ENCODE results near the gene TREML4.

The TREML4 gene

DNA sequence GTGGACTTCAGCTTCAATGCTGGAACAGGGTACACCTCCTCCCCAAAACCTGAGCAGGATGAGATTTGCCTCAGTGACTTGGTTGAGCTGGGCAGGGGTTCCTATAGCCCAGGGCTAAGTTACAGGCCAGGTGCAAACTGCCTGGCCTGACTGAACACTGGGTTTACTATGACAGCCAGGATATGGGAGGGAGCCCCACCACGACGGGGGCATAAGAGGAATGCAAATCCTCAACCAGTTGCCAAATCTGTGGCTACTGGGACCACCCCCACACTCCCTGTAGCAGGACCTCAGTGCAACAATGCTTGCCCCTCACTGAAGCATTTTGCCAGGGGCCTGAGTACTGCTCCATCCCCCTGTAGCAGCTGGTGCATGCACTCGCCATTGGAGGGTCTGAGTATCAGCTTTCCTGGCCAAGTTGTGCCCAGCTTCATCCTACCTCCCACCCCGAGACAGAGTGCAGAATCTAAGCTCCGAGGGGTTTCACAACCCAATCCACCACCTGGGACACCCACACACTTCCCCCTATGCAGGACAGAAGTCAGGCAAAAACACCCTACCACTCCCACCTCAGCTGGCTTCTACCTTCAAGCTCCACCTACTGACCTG, 27.6 kb downstream of the TREML4 start:
- no peak for DNase-seq

DNA sequence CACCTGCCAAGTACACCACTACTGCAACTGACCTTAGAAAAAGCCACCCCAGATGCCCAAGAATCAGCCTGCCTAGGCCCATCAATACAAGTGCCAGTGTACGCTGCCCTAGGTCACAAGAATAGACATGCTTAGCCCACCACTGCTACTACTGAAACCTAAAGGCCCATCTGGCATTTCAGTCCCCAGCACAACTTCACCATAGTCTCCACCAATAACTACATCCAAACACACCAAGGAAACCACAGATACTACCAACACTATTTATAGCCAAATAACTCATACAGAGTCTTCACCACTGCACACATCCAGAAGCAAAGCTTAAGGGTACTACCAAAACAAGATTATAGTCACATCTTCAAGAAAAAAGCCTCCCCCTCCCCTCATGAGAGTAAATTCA, 28.2 kb downstream of the TREML4 start:
- no peak for DNase-seq

GRCh38 chr6:41257369-41258195, 29.4 kb downstream of the TREML4 start:
- peak; percentile 63 for DNase-seq

- DNase-seq: peak; percentile 45
Observed at GRCh38 chr6:41258196-41258493, 30.0 kb downstream of the TREML4 start.

GRCh38 chr6:41262401-41262800, 34.3 kb downstream of the TREML4 start:
- DNase-seq: no peak

DNA sequence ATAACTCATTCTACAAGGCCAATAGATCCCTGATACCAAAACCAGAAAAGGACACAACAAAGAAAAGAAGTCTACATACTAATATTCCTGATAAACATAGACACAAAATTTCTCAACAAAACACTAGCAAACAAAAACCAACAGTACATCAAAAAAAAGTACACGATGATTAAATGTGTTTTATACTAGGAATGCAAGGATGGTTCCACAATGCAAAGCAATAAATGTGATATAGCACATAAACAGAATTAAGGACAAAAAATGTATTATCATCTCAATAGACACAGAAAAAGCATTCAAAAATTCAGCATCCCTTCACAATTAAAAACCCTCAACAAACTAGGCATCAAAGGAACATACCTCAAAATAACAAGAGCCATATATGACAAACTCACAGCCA, 35.1 kb downstream of the TREML4 start:
- DNase-seq: no peak

- DNase-seq: no peak
Observed at GRCh38 chr6:41266541-41266940, 38.4 kb downstream of the TREML4 start.

- no peak for DNase-seq
Observed at GRCh38 chr6:41268478-41268877, 40.3 kb downstream of the TREML4 start.

DNA sequence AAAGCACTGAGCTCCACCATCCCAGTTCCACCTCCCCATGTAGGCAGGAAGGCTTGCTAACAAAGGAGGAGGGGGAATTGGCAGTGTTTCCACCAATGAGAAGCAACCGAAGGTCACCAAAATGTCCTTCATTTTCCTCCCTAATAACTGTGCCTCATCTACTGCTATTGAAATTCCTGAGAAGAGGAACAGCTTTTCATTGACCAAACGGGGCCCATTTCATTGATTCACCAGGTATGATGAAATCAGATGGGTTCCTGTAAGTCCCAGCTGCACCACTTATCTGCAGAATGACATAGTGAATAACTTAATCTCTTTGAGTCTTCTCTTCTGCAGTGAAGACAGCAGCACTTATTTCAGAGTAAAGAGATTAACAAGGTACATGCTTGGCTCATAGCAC, 41.0 kb downstream of the TREML4 start:
- DNase-seq: no peak

GRCh38 chr6:41269716-41270115, 41.6 kb downstream of the TREML4 start:
- DNase-seq: no peak

GRCh38 chr6:41271901-41272395, 43.8 kb downstream of the TREML4 start:
- no peak for DNase-seq

DNA sequence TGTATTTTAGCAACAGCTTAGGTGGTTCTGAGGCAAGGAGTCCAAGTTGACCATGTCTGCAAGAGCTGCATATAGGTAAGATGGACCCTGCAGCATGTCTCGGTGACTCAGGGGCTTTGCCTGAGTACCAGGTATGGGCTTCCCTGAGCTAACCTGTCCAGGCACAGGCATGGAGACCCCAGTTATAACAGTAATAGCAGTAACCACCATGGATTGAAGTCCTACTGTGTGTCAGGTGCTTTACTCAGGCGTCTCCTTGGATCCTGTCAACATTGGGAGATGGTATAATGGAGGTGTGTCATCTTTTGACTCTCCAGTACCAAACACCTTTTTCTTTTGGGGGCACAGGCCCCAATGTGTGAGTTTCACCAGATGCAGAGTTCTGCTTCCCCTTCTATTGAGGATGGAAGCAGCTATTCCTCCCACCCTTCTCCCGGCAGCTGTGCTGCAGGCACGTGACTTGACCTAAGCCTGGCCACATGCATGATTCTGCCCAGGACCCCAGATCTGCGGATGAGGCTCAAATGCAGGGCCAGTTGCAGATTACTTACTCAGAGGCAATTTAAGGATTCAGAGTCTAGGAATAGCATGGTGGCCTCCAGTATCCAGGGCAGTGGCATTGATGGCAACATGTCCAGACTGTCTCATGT, 44.6 kb downstream of the TREML4 start:
- no peak for DNase-seq

DNA sequence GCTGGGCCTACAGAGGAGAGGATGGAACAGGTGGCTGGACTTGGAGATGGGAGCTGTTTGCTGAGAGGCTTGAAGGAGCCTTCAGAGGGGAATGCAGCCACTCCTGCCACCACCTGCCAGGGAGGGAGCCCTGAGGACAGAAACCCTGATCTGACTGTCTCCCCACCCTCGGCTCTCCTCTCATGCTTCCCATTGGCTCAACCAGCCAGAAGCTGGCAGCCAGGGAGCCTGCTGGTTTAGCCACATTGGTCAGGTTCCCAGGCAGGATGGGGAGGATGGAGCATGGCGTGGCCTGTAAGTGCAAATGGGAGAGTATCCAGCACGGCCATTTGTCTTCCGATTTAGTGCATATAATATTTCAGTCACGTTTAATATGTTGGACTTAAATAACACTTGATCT, 45.6 kb downstream of the TREML4 start:
- no peak for DNase-seq

- no peak for DNase-seq
Observed at GRCh38 chr6:41274256-41274655, 46.1 kb downstream of the TREML4 start.

DNA sequence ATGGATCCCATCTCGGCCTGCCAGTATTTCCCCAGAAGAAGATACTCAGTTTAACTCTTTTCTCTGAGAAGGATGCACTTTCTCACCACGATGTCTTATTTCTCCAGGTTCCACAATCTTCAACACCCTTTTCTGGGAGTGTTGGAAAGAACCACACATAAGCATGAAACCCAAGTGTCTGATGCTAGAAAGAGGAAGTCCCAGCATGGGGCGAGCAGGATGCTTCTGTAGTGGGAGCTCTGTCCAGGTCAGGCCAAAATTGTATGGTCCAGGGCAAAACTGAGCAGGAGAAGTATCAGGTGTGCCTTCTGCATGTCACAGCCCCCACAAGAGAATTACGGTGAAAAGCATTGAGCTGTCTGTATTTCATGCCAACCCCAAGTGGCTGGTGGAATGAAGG, 47.3 kb downstream of the TREML4 start:
- DNase-seq: no peak

- DNase-seq: no peak
Observed at GRCh38 chr6:41277605-41278004, 49.5 kb downstream of the TREML4 start.

DNA sequence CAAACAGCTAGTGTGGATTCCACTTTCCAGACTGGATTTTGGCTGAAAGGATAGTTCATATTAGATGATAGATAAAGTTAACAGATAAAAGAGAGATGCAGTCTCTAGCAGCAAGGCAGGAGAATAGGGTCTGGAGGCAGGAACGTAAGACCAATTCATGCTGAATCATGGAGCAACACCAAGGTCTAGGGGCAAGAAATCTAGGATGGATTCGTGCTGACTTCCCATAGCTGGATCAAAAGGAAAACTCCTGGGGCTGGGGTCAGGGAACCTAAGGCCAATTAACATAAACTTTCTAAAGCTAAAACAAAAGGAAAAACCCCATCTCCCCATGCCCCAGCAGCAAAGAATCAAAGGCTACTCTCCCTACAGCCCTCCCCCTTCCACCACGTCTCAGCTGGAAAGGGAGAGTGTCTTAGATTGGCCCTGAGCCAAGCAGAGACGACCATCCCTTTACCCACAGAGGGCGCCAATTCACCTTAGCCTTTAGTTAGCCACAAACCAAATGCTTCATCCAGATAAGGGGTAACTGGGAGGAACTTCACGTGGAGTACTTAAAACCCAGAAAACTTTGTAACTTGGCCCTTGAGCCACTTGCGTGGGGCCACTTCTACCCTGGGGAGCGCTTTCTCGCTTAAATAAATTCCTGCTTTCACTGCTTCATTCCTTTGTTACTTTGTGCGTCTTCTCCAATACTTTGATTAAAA, 50.7 kb downstream of the TREML4 start:
- DNase-seq: peak; percentile 79

DNA sequence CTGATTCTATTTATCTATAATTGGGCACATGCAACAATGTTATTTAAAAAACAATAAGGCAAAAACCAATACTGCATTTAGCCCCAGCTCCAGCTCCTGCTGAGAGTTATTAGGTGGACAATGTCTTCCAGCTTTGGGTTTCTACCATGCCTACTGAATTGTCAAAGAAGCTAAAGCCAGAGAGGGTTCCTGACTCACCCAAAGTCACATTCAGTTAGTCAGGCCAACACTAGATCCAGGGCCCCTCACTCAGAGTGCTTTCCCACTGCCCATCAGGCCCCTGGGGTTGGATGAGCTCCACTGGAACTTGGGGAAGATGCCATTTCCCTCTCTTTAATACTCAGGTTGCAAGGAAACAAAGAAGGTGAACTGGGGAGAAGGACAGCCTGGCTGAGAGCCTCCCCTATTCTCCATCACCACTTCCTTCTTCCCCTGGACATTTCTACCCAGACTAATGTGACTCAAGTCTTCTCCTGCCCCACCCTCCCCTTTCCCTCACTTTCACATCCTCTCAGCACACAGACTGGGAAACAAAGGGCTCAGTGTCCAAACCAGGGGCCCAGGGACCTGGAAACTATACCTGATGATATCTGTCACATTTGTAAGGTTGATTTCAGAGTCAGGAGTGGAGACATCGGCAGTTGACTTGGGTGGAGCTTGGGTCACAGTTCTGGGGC, 52.4 kb downstream of the TREML4 start:
- DNase-seq: no peak

DNA sequence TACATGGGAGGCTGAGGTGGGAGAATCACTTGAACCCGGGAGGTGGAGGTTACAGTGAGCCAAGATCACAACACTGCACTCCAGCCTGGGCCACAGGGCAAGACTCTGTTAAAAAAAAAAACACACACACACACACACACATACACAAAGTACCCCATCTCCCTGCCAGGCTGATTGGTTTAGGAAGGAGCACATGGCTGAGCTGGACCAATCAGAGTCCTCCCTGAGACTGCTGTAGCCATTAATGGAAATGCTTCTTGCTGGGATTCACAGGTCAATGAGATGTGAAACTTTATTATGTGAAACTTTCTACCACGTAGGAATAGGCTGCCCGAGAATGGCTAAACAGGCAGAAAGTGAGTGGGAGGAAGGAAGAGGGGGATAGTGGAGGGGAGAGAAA, 55.5 kb downstream of the TREML4 start:
- DNase-seq: no peak

GRCh38 chr6:41284726-41285125, 56.6 kb downstream of the TREML4 start:
- no peak for DNase-seq

DNA sequence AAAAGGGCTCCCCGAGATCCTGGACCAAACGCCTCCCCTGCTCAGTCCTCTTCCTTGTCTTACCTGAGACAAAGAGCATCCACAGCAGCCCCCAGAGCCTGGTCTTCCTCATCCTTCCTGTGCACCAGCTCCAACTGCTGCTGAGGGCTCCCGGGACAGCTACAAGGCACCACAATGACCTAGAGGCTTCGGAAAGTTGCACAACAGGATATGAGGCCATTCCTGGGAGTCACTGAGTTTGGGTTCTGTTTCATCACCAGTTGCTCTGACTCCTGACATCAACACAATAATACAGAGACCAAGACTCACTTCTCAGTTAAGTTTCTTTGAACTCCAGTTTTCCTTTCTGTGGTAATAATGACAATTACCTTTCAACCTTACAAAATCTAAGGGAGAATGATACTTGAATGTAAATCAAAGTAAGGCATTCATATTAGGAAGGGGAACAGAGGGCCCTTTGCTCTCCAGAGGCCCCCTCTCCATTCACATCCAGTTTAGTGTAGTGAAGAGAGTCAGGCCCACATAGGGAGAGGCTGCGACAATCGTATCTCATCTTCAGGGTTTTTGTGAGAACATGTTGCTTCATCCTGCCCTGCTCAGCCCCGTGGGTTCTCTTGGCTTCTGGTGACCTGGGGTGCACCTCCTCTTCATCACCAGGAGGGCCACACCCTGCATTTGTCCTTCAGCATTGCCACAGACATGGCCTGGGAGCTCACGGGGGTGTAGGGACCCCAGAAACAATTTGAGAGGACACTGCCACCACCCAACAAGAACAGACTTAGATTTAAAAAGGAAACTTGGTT, 58.6 kb downstream of the TREML4 start, which contains the start of gene TREM1:
Gene TREM1 (minus strand): TSS at position 139 of the 803 bp plus-strand sequence. CDS start 27 bp downstream, at position 112.
- no peak for DNase-seq
